Measurements from ENCODE around the gene MAN1A1.

DNA sequence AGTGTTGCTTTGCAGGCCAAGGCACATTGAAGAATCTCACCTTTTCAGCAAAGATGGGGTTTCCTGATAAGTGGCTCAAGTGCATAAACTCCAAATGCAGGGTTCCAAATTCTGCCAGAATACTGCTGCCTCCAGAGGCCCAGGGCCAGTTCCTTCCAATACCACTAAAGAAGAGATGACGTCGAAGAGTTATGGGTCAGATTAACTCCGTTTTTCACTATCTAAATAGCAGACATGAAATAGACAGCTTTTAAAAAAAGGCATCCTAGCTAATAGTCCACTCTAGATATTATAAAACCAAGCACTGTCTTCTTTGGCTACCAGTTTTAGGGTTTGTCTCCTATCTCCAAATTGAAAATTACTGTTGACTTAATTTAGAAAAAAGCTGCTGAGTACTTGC is 144.8 kb downstream of the MAN1A1 start:
- TF ChIP-seq CTCF (IDR thresholded peaks at IDR 0.05; ENCODE audit: low read length), result no peak
- no peak for TF ChIP-seq EZH2 (optimal IDR thresholded peaks at IDR 0.05; ENCODE audit: low read depth, low read length)

Data from MM.1S (cell line).